ENCODE results near the gene TGIF1.

TGIF1 gene

GRCh38 chr18:3452750-3453539 lies 3.0 kb downstream of the TGIF1 start:
- H3K27ac ChIP-seq (ENCODE audit: low read depth, low read length, poor library complexity, severe bottlenecking): no peak overlapping the region
- no peak overlapping the region for H3K4me3 ChIP-seq (ENCODE audit: low read depth, low read length, poor library complexity, severe bottlenecking)
- H3F3A ChIP-seq (ENCODE audit: insufficient read depth, low read length): no peaks in the 10 kb centered on the region

GRCh38 chr18:3453540-3454364 lies 3.8 kb downstream of the TGIF1 start:
- Histone ChIP-seq H4K20me1 (ENCODE audit: insufficient read depth, low read length) (no peaks in the 10 kb centered on the region), H2AFZ (ENCODE audit: low read length) (peak overlapping the region; percentile 59), H3K27me3 (ENCODE audit: insufficient read depth, low read length) (no peaks in the 10 kb centered on the region), H3K9ac (ENCODE audit: low read length) (peak overlapping the region; percentile 71), H3K4me1 (ENCODE audit: insufficient read depth, low read length, severe bottlenecking) (peaks cover 28% of the 10 kb centered on the region), H3K4me3 (ENCODE audit: low read depth, low read length, poor library complexity, severe bottlenecking) (peak overlapping the region; percentile 56), H3K9me3 (ENCODE audit: low read length) (no peaks in the 10 kb centered on the region), H3K79me2 (ENCODE audit: insufficient read depth, low read length) (no peaks in the 10 kb centered on the region), H3K9me2 (ENCODE audit: low read depth, low read length) (no peaks in the 10 kb centered on the region), H3K27ac (ENCODE audit: low read depth, low read length, poor library complexity, severe bottlenecking) (peak overlapping the region; percentile 79), H3K4me2 (ENCODE audit: low read length) (peak overlapping the region; percentile 86), H3K36me3 (ENCODE audit: insufficient read depth, low read length) (no peaks in the 10 kb centered on the region), H3F3A (ENCODE audit: insufficient read depth, low read length) (no peaks in the 10 kb centered on the region)
- no peak for TF ChIP-seq EZH2 (IDR thresholded peaks at IDR 0.05; ENCODE audit: borderline replicate concordance, low read length)
- no peak for TF ChIP-seq CTCF (IDR thresholded peaks at IDR 0.05; ENCODE audit: low read length)

More at GRCh38 chr18:3452750-3453539, 3.0 kb downstream of the TGIF1 start:
- Histone ChIP-seq H3K9me2 (ENCODE audit: low read depth, low read length) (no peaks in the 10 kb centered on the region), H3K4me1 (ENCODE audit: insufficient read depth, low read length, severe bottlenecking) (peaks cover 27% of the 10 kb centered on the region), H3K36me3 (ENCODE audit: insufficient read depth, low read length) (no peaks in the 10 kb centered on the region), H4K20me1 (ENCODE audit: insufficient read depth, low read length) (no peaks in the 10 kb centered on the region), H2AFZ (ENCODE audit: low read length) (no peak overlapping the region), H3K79me2 (ENCODE audit: insufficient read depth, low read length) (no peaks in the 10 kb centered on the region), H3K27me3 (ENCODE audit: insufficient read depth, low read length) (no peaks in the 10 kb centered on the region), H3K4me2 (ENCODE audit: low read length) (no peak overlapping the region), H3K9ac (ENCODE audit: low read length) (no peak overlapping the region), H3K9me3 (ENCODE audit: low read length) (no peaks in the 10 kb centered on the region)
- TF ChIP-seq CTCF (IDR thresholded peaks at IDR 0.05; ENCODE audit: low read length) (no peak), EZH2 (IDR thresholded peaks at IDR 0.05; ENCODE audit: borderline replicate concordance, low read length) (no peak)

GRCh38 chr18:3454365-3455089 lies 4.6 kb downstream of the TGIF1 start:
- H3K9ac ChIP-seq (ENCODE audit: low read length): peak overlapping the region; percentile 71
- H3K4me3 ChIP-seq (ENCODE audit: low read depth, low read length, poor library complexity, severe bottlenecking): peak overlapping the region; percentile 56
- peak overlapping the region; percentile 79 for H3K27ac ChIP-seq (ENCODE audit: low read depth, low read length, poor library complexity, severe bottlenecking)
- no peaks in the 10 kb centered on the region for H3K9me3 ChIP-seq (ENCODE audit: low read length)
- H3K79me2 ChIP-seq (ENCODE audit: insufficient read depth, low read length): no peaks in the 10 kb centered on the region
- no peaks in the 10 kb centered on the region for H3K9me2 ChIP-seq (ENCODE audit: low read depth, low read length)
- peaks cover 30% of the 10 kb centered on the region for H3K4me1 ChIP-seq (ENCODE audit: insufficient read depth, low read length, severe bottlenecking)
- H3K36me3 ChIP-seq (ENCODE audit: insufficient read depth, low read length): no peaks in the 10 kb centered on the region
- TF ChIP-seq EZH2 (IDR thresholded peaks at IDR 0.05; ENCODE audit: borderline replicate concordance, low read length) (no peak), CTCF (IDR thresholded peaks at IDR 0.05; ENCODE audit: low read length) (peak; percentile 54)
- H3K4me2 ChIP-seq (ENCODE audit: low read length): peak overlapping the region; percentile 86
- H3F3A ChIP-seq (ENCODE audit: insufficient read depth, low read length): no peaks in the 10 kb centered on the region
- H3K27me3 ChIP-seq (ENCODE audit: insufficient read depth, low read length): no peaks in the 10 kb centered on the region
- no peaks in the 10 kb centered on the region for H4K20me1 ChIP-seq (ENCODE audit: insufficient read depth, low read length)
- H2AFZ ChIP-seq (ENCODE audit: low read length): peak overlapping the region; percentile 59

Measured in OCI-LY1 (cell line).